ENCODE data around the gene SNX25. TPM values are rescaled to one million over a fixed set of nuclear protein-coding genes. Genes with fewer than 3 reads are reported as not detected.

The SNX25 gene
- total RNA-seq, 1 experiment from 2014 or later, result 50.5 TPM

- H3K4me1 ChIP-seq (ENCODE audit: low read length), result peaks cover 44% of the 10 kb centered on the region
- DNase-seq, result no peak
- no peaks in the 10 kb centered on the region for H3K27me3 ChIP-seq (ENCODE audit: low read length)
- peak overlapping the region; percentile 29 for H3K4me2 ChIP-seq (ENCODE audit: low read depth, low read length, poor library complexity, severe bottlenecking)
- H3K27ac ChIP-seq (ENCODE audit: low read length), result peak overlapping the region; percentile 45
- H3K9me3 ChIP-seq (ENCODE audit: low read length), result no peaks in the 10 kb centered on the region
- no peaks in the 10 kb centered on the region for H3K9me2 ChIP-seq (replicated peaks; ENCODE audit: insufficient read depth, low read length)
- H3K79me2 ChIP-seq (ENCODE audit: low read length), result no peaks in the 10 kb centered on the region; the same call in 1 of the 2 replicates
- no peak overlapping the region for H2AFZ ChIP-seq (ENCODE audit: low read length)
- no peak overlapping the region for H3K9ac ChIP-seq (ENCODE audit: low read length)
- no peak overlapping the region for H3K4me3 ChIP-seq (ENCODE audit: low read length)
- no peaks in the 10 kb centered on the region for H4K20me1 ChIP-seq (ENCODE audit: insufficient read depth, low read depth, low read length)
- no peaks in the 10 kb centered on the region for H3K36me3 ChIP-seq (ENCODE audit: insufficient read depth, low read length)
Observed at GRCh38 chr4:185392156-185392555, 182.8 kb downstream of the SNX25 start.

DNA sequence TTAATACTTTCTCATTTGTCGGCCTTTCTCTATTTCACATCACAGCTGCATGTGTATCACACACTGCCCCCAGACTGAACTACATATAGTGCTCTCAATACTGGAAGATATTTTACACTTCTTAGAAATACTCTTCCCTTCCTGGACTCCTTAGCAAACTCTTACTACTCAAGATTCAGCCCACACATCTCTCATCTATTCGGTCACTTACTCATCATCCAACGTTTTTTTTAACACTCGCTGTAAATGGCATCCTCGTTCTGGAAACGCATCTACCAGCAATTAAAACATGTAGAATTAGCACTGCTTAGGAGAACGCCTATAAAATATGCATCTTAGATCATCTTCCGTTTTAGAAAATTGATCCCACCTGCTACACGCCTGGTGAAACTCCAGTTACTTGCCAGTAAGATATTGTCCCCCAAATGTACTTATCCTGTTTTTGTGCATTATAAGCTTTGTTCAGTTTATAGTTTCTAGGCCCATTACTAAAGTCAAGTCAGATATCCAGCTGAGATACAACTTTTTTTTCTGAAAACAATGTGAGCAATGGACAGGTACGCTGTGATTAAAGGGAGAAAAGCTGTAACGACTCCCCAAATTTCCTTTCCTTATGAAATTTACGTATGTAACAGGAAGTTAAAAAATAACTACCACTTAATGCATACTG, 185.3 kb downstream of the SNX25 start:
- no peaks in the 10 kb centered on the region for H3K27me3 ChIP-seq (ENCODE audit: low read length)
- peak overlapping the region; percentile 92 for H3K4me2 ChIP-seq (ENCODE audit: low read depth, low read length, poor library complexity, severe bottlenecking)
- peaks cover 57% of the 10 kb centered on the region for H3K4me1 ChIP-seq (ENCODE audit: low read length)
- 0 out of 2 replicates have a peak overlapping the region, but pooled peaks have one; percentile 40 for H2AFZ ChIP-seq (ENCODE audit: low read length)
- H3K9ac ChIP-seq (ENCODE audit: low read length), result peak overlapping the region; percentile 76
- H3K36me3 ChIP-seq (ENCODE audit: insufficient read depth, low read length), result peaks cover 2% of the 10 kb centered on the region; the same call in 1 of the 2 replicates
- H4K20me1 ChIP-seq (ENCODE audit: insufficient read depth, low read depth, low read length), result no peaks in the 10 kb centered on the region
- no peaks in the 10 kb centered on the region for H3K9me3 ChIP-seq (ENCODE audit: low read length)
- no peaks in the 10 kb centered on the region; the same call in 1 of the 2 replicates for H3K79me2 ChIP-seq (ENCODE audit: low read length)
- H3K9me2 ChIP-seq (replicated peaks; ENCODE audit: insufficient read depth, low read length), result no peaks in the 10 kb centered on the region
- peak overlapping the region; percentile 72 for H3K4me3 ChIP-seq (ENCODE audit: low read length)
- DNase-seq, result peak; percentile 49
- H3K27ac ChIP-seq (ENCODE audit: low read length), result peak overlapping the region; percentile 85

GRCh38 chr4:185395238-185395955, 186.0 kb downstream of the SNX25 start, which contains the start of gene LRP2BP:
LRP2BP (minus strand) TSS chr4:185395924; CDS start chr4:185378186, 17,738 bp downstream.
- peak within 1 kb of the TSS; percentile 85 for H3K27ac ChIP-seq (ENCODE audit: low read length)
- H3K9me2 ChIP-seq (replicated peaks; ENCODE audit: insufficient read depth, low read length), result no peaks in the 10 kb centered on the region
- peak within 1 kb of the TSS; percentile 74 for H3K4me3 ChIP-seq (ENCODE audit: low read length)
- H3K27me3 ChIP-seq (ENCODE audit: low read length), result no peaks in the 10 kb centered on the region
- H4K20me1 ChIP-seq (ENCODE audit: insufficient read depth, low read depth, low read length), result no peaks in the 10 kb centered on the region
- H3K9ac ChIP-seq (ENCODE audit: low read length), result peak within 1 kb of the TSS; percentile 76
- DNase-seq, result peak; percentile 56
- peaks cover 5% of the 10 kb centered on the region; the same call in 1 of the 2 replicates for H3K36me3 ChIP-seq (ENCODE audit: insufficient read depth, low read length)
- no peaks in the 10 kb centered on the region for H3K9me3 ChIP-seq (ENCODE audit: low read length)
- H3K4me1 ChIP-seq (ENCODE audit: low read length), result peaks cover 57% of the 10 kb centered on the region
- H3K79me2 ChIP-seq (ENCODE audit: low read length), result no peaks in the 10 kb centered on the region; the same call in 1 of the 2 replicates
- H3K4me2 ChIP-seq (ENCODE audit: low read depth, low read length, poor library complexity, severe bottlenecking), result peak within 1 kb of the TSS; percentile 92
- peak within 1 kb of the TSS; percentile 40; the same call in 1 of the 2 replicates for H2AFZ ChIP-seq (ENCODE audit: low read length)

GRCh38 chr4:185395956-185396723, 186.7 kb downstream of the SNX25 start:
- peak overlapping the region; percentile 76 for H3K9ac ChIP-seq (ENCODE audit: low read length)
- no peaks in the 10 kb centered on the region for H4K20me1 ChIP-seq (ENCODE audit: insufficient read depth, low read depth, low read length)
- peak overlapping the region; percentile 85 for H3K27ac ChIP-seq (ENCODE audit: low read length)
- peak; percentile 95 for DNase-seq
- H2AFZ ChIP-seq (ENCODE audit: low read length), result peak overlapping the region; percentile 36; the same call in 1 of the 2 replicates
- no peaks in the 10 kb centered on the region for H3K27me3 ChIP-seq (ENCODE audit: low read length)
- H3K4me1 ChIP-seq (ENCODE audit: low read length), result peaks cover 57% of the 10 kb centered on the region
- no peaks in the 10 kb centered on the region; the same call in 1 of the 2 replicates for H3K79me2 ChIP-seq (ENCODE audit: low read length)
- peak overlapping the region; percentile 92 for H3K4me2 ChIP-seq (ENCODE audit: low read depth, low read length, poor library complexity, severe bottlenecking)
- H3K4me3 ChIP-seq (ENCODE audit: low read length), result peak overlapping the region; percentile 74
- no peaks in the 10 kb centered on the region for H3K9me3 ChIP-seq (ENCODE audit: low read length)
- no peaks in the 10 kb centered on the region for H3K9me2 ChIP-seq (replicated peaks; ENCODE audit: insufficient read depth, low read length)
- H3K36me3 ChIP-seq (ENCODE audit: insufficient read depth, low read length), result peaks cover 5% of the 10 kb centered on the region; the same call in 1 of the 2 replicates

GRCh38 chr4:185396724-185397385, 187.5 kb downstream of the SNX25 start, which contains the start of gene ANKRD37:
ANKRD37 (plus strand) TSS chr4:185396841; CDS start chr4:185396924, 83 bp downstream.
- Histone ChIP-seq H3K27me3 (ENCODE audit: low read length) (no peaks in the 10 kb centered on the region), H3K27ac (ENCODE audit: low read length) (peak within 1 kb of the TSS; percentile 85), H3K36me3 (ENCODE audit: insufficient read depth, low read length) (peaks cover 5% of the 10 kb centered on the region; the same call in 1 of the 2 replicates), H3K9me3 (ENCODE audit: low read length) (no peaks in the 10 kb centered on the region), H3K9me2 (replicated peaks; ENCODE audit: insufficient read depth, low read length) (no peaks in the 10 kb centered on the region), H3K4me3 (ENCODE audit: low read length) (peak within 1 kb of the TSS; percentile 74), H3K9ac (ENCODE audit: low read length) (peak within 1 kb of the TSS; percentile 76), H3K4me1 (ENCODE audit: low read length) (peaks cover 54% of the 10 kb centered on the region), H3K79me2 (ENCODE audit: low read length) (no peaks in the 10 kb centered on the region; the same call in 1 of the 2 replicates), H4K20me1 (ENCODE audit: insufficient read depth, low read depth, low read length) (no peaks in the 10 kb centered on the region), H3K4me2 (ENCODE audit: low read depth, low read length, poor library complexity, severe bottlenecking) (peak within 1 kb of the TSS; percentile 92), H2AFZ (ENCODE audit: low read length) (peak within 1 kb of the TSS; percentile 36; the same call in 1 of the 2 replicates)
- DNase-seq, result no peak

- H3K27me3 ChIP-seq (ENCODE audit: low read length), result no peaks in the 10 kb centered on the region
- no peak overlapping the region; the same call in 1 of the 2 replicates for H3K4me3 ChIP-seq (ENCODE audit: low read length)
- H3K9me3 ChIP-seq (ENCODE audit: low read length), result no peaks in the 10 kb centered on the region
- no peaks in the 10 kb centered on the region for H3K9me2 ChIP-seq (replicated peaks; ENCODE audit: insufficient read depth, low read length)
- H3K4me1 ChIP-seq (ENCODE audit: low read length), result peaks cover 38% of the 10 kb centered on the region
- H2AFZ ChIP-seq (ENCODE audit: low read length), result no peak overlapping the region
- peaks cover 5% of the 10 kb centered on the region; the same call in 1 of the 2 replicates for H3K36me3 ChIP-seq (ENCODE audit: insufficient read depth, low read length)
- H4K20me1 ChIP-seq (ENCODE audit: insufficient read depth, low read depth, low read length), result no peaks in the 10 kb centered on the region
- H3K4me2 ChIP-seq (ENCODE audit: low read depth, low read length, poor library complexity, severe bottlenecking), result no peak overlapping the region
- no peak for DNase-seq
- H3K9ac ChIP-seq (ENCODE audit: low read length), result no peak overlapping the region
- no peak overlapping the region for H3K27ac ChIP-seq (ENCODE audit: low read length)
- H3K79me2 ChIP-seq (ENCODE audit: low read length), result no peaks in the 10 kb centered on the region; the same call in 1 of the 2 replicates
Observed at GRCh38 chr4:185398618-185399017, 189.2 kb downstream of the SNX25 start.

GRCh38 chr4:185399466-185399865, 190.1 kb downstream of the SNX25 start:
- peaks cover 5% of the 10 kb centered on the region; the same call in 1 of the 2 replicates for H3K36me3 ChIP-seq (ENCODE audit: insufficient read depth, low read length)
- H3K4me3 ChIP-seq (ENCODE audit: low read length), result no peak overlapping the region

More at GRCh38 chr4:185399466-185399865, 190.1 kb downstream of the SNX25 start:
- Histone ChIP-seq H4K20me1 (ENCODE audit: insufficient read depth, low read depth, low read length) (no peaks in the 10 kb centered on the region), H3K4me1 (ENCODE audit: low read length) (peaks cover 30% of the 10 kb centered on the region), H3K4me2 (ENCODE audit: low read depth, low read length, poor library complexity, severe bottlenecking) (no peak overlapping the region), H3K27me3 (ENCODE audit: low read length) (no peaks in the 10 kb centered on the region), H3K9me3 (ENCODE audit: low read length) (no peaks in the 10 kb centered on the region), H3K9ac (ENCODE audit: low read length) (no peak overlapping the region), H3K27ac (ENCODE audit: low read length) (no peak overlapping the region), H2AFZ (ENCODE audit: low read length) (no peak overlapping the region), H3K79me2 (ENCODE audit: low read length) (no peaks in the 10 kb centered on the region; the same call in 1 of the 2 replicates), H3K9me2 (replicated peaks; ENCODE audit: insufficient read depth, low read length) (no peaks in the 10 kb centered on the region)
- no peak for DNase-seq

Data from Karpas-422 (cell line).